ENCODE results near the gene TTC17.
"Not testable (repeated sequence)": the region's sequence is repeated elsewhere in the genome, so short reads cannot be mapped to it uniquely, and the experiment has no call there.

Gene TTC17

DNA sequence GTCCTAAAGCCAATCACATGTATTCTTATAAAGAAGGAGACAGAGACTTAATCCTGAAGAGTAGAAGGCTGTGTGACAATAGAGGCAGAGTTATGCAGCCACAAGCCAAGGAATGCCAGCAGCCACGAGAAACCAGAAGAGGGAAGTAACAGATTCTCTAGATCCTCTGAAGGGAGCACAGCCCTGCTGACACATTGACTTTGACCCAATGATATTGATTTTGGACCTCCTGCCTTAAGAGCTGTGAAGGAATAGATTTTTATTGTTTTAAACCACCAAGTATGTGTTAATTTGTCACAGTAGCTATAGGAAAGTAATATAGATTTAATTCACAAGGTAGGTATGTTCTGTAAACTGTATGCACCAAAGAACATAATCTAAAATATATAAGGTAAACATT is 103.6 kb downstream of the TTC17 start:
- DNase-seq: no peak

DNA sequence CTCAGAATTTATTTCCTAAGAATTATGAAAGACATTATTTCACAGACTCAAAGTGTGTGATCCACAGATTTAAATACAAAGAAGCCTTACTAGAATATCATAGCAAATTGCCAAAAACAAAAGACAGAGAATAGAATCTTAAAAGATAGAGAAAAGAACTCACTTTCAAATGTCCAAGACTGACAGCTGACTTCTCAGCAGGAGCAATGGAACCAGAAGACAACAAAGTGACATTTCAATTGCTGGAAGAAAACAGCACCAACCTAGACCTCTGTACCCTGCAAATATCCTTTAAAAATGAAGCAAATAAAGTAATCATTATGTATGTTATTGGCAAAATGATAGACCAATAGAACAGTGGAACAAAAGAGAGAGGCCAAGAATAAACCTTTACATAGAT is 109.2 kb downstream of the TTC17 start:
- no peak for DNase-seq

- not testable (repeated sequence) for DNase-seq
Measured at GRCh38 chr11:43477491-43477890, 118.8 kb downstream of the TTC17 start.

- DNase-seq: no peak
Measured at GRCh38 chr11:43486141-43486540, 127.4 kb downstream of the TTC17 start.

DNA sequence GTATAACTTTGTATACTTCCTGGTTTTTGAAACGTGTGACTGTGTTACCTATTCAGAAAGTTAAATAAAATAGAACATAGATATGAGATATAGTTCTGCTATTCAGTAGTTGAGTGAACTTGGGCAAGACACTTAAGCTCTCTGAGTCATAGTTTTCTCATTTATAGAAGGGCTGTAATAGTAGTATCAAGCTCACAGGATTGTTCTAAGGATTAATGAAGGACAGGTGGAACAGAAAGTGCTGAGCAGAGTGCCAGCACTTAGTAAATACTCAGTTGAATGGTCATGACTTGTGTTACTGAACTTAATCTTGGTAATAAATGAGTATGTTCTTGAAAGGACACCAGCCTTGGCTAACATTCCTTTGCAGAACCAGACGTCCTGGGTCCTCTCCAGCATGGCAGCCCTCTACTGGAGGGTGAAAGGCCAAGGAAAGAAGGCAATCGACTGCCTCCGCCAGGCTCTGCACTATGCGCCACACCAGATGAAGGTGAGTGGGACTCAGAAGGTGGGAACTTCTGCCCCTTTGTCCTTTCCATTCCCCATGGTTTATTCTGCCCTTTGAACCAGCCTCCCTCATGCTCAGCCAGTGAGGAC is 131.2 kb downstream of the TTC17 start:
- DNase-seq: no peak

DNA sequence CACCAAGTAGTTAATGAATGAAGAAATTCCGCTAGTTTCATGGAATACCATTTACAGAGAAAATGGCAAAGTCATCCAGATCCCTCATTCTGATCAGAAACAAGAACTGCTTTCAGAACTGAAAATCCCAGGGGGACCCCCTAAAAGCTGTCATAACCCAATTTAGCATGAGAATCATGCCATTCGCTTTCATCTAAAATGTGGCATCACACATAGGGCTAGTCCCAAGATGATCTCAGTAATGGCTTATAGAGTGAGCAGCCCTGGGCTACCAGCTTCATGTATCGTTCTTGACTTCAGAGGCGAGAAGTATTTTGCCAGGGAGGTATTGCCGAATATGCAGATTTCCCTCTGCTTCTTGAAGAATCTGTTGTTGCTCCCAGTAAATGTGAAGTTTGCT is 134.0 kb downstream of the TTC17 start:
- no peak for DNase-seq

DNA sequence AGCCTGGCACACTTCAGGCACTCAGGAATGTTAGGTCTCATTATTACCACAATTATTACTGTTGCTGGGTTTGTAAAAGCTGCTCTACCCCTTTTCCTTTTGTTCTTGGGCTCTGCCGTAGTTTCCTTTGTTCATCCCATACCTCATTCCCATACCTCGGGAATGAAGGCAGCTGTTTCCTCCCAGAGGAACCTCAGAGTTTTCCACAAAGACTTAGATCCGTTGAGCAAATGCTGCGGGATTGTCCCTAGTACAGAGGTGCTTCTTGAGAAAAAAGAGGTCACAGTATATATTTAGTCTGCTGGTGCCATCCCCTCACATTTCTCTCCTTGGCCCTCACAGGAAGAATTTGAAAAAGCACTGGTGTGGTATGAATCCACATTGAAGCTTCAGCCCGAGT is 134.7 kb downstream of the TTC17 start:
- no peak for DNase-seq

- DNase-seq: no peak
Measured at GRCh38 chr11:43497144-43497543, 138.4 kb downstream of the TTC17 start.

- no peak for DNase-seq
Measured at GRCh38 chr11:43498561-43498960, 139.8 kb downstream of the TTC17 start.

DNA sequence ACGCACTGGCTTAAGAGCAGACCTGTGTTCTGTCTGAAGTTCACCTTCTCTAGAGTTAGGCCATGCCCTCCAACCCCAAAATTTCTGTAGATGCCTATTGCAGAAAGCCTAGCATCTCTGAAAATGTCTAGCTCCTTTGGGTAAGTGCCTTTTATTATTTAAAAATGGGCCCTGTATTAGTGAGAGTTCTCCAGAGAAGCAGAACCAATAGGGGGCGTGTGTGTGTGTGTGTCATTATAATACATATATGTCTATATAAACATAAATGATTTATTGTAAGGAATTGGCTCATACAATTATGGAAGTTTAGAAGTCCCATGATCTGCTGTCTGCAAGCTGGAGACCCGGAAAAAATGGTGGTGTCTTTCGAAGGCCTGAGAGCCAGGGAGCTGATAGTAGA is 144.7 kb downstream of the TTC17 start:
- no peak for DNase-seq

DNA sequence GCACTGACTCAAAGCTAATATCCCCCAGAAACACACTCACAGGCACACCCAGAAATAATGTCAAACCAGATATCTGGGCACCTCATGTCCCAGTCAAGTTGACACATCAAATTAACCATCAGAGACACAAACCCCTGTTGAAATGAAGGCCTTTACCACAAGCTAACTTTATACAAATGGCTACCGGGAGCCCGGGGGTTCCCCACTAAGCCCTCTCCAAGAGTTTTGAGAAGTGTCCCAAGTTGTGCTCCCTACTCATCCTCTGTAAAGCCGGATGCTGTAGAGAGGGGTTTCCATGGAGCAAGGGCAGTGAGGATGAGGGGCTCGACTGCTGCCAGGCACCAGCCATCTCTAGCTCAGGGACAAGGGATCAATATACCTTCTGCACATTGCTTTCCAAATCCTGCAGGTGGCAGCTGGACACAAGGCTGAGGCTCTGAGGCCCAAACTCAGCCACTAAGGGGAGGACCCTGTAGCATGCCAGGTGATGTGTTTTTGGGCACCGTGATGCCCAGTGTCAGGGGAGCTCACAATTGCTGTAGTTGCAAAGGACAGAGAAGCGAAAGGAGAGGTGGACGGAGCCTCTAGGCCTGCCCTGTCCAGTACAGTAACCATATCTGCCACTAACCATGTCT is 145.7 kb downstream of the TTC17 start:
- no peak for DNase-seq

GRCh38 chr11:43505171-43505570 is 146.5 kb downstream of the TTC17 start:
- no peak for DNase-seq

GRCh38 chr11:43507171-43507570 is 148.5 kb downstream of the TTC17 start:
- no peak for DNase-seq

DNA sequence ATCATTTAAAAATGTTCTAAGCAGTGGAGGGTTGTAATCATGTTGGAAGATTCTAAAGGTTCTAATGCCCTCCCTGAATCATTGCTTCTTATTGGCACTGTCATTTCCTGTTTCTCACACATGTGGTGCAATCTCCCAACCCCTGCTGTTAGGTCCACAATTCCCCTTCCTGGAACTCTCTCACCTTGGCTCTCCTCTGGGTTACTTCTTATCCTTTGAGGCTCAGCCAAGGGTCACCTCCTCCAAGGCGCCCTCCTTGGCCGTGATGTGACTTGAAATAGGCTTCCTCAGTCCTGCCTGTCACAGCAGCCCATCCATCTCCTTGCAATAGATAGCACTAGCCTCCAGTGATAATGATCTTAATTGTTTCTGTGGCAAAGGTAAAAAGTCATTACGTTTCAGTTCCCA is 149.8 kb downstream of the TTC17 start:
- DNase-seq: no peak

- DNase-seq: no peak
Measured at GRCh38 chr11:43511959-43512358, 153.2 kb downstream of the TTC17 start.

- DNase-seq: no peak
Measured at GRCh38 chr11:43515090-43515489, 156.4 kb downstream of the TTC17 start.

DNA sequence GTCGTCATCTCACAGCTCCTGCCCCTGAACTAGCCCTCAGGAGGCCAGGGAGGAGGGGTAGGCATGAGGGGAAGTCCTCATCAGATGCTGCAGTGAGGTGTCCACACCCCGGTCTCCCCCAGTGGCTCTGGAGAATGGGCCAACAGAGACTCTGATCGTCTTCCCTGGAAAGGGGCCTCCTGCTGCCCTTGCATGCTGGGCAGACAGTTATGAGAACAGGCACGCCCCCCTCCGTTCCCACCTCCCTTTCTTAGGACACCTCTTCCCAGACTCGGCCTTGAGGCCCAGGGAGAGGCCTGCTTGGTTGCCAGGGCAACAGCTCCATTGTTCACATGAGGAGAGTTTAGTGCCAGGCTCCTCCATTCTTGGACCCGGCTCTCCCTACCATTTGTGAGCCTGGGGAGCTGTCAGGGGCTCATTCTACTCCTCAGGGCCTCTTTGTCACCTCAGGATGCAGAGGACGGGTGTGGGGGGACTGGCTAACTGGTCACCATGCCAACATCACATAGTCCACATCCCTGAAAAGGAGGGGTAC is 157.7 kb downstream of the TTC17 start:
- no peak for DNase-seq

DNA sequence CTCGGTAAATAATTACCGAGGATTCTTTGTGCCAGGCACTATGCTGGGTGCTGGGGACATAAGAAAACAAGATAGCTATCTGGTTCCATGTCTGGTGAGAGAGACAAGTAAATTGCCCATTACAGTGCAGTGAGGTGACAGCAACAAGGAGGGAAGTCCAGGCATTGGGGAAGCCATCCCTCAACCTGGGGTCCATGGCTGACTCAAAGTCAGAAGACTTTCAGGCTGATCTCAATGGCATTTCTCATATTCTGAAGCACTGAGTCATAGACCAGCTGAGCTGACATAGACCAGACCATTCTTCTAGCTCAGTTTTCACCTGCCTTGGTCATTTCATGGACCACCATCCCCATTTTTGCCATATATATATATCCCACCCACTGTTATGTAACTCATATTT is 158.8 kb downstream of the TTC17 start:
- DNase-seq: no peak

GRCh38 chr11:43518408-43519160 is 159.9 kb downstream of the TTC17 start:
- DNase-seq: no peak

GRCh38 chr11:43521471-43521870 is 162.8 kb downstream of the TTC17 start:
- DNase-seq: no peak

- no peak for DNase-seq
Measured at GRCh38 chr11:43523632-43524031, 164.9 kb downstream of the TTC17 start.

DNA sequence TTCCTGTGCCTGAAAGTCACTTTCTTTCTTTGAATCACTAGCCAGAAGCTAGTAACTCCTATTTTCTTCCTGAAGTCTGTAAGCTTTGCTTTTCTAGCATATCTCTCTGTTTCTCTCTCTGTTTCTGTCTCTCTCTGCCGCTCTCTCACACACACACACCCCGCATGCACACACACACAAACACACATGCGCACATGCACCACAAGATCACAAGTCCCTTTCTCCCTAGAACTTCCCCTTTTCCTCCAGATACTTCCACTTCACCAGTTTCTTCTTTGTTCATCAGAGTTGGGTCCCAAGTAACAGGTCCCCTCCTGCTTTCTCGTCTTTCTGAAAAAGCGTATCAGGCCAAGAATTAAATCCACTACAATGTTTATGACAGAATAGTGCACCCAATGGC is 173.3 kb downstream of the TTC17 start:
- no peak for DNase-seq

DNA sequence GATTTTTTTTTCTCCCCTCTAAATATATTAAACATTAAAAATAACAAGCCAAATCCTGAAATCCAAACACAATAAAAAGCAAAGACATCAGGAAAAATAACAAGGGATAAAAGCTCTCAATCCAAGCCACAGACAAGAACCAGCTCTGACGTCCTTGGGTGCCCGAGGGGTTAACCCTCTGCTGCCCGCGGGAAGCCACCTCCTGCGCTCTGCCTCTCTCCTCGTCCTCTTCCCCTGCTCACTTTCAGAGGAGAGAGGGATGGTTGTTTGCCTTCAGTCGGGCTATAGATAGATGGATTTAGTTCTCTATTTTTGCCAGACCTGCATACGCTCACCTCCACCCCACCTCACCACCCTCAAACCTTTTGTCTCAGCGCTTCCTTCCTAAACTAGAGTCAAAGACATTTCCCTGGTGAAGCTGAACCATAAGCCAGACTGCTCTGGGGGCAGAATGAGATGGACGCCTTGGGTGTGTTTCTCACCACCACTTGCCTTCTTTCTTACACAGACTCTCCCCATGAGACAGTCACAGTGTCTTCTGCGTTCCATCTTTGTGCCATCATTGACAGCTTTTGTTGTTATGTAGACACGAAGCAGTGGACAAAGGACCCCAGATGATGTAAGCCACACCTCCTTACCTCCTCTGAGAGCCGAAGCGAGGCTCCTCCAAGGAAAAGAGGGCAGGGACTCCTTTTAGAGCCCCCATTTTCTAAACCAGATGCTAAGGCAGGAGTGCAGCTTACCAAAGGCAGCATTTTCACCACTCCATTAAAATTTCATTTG is 179.3 kb downstream of the TTC17 start:
- no peak for DNase-seq

Measured in effector CD8-positive, alpha-beta T cell (primary cell).